Mononuclear cell (primary cell): ENCODE data around the gene SLITRK3. TPM values are rescaled to one million over a fixed set of nuclear protein-coding genes. Genes with fewer than 3 reads are reported as not detected.

Experiments used
- H3K27me3 ChIP-seq: 2 replicates; pipeline ENCODE4 v1.6.0; 2011; ENCODE audit warnings: low read length, control low read depth; ENCODE audit not compliant: insufficient read depth
- H3K4me1 ChIP-seq: 2 replicates; pipeline ENCODE4 v1.5.1; 2011; ENCODE audit warnings: mild to moderate bottlenecking, low read length, control low read depth; ENCODE audit not compliant: insufficient read depth
- H3K4me3 ChIP-seq: 2 replicates; pipeline ENCODE4 v1.5.1; 2011; ENCODE audit warnings: mild to moderate bottlenecking, low read length, moderate library complexity
- H3K9me3 ChIP-seq: 2 replicates; pipeline ENCODE4 v1.5.1; 2011; ENCODE audit warnings: low read depth, mild to moderate bottlenecking, control low read depth, low read length
- total RNA-seq: library from RNA; depleted of rRNA; stranded (reverse); fragments of >200 nt; gene quantifications from one replicate; pipeline ENCODE4 v1.2.3, GENCODE V29; 2012

The SLITRK3 gene
- total RNA-seq = not detected

- Histone ChIP-seq H3K27me3 (peaks cover 68% of the 10 kb centered on the region), H3K4me1 (no peaks in the 10 kb centered on the region), H3K4me3 (no peak within 1 kb of the TSS), H3K9me3 (no peaks in the 10 kb centered on the region)
These were observed at the start of gene SLITRK3 for GRCh38 chr3:165195640-165196576. SLITRK3 (minus strand) TSS chr3:165196384; CDS start chr3:165190830, 5,554 bp downstream.

DNA sequence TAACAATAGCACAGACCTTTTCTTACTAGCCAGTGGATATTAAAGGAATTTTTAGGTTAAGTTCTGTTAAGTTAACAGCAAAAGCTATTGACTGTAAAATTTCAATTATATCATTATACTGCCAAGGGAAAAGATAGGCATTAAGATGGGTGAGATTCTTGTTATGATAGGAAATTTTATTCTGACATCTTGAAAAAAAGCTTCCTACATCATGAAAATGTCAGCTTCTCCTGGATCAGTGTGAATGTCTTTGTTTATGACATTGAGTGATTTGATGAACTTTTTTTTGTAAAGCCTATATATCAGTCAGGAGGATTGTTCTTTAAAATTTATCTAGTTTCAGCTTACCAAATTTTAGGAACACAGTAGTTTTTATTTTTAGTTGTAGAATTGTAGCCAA lies 47.4 kb upstream of the SLITRK3 start:
- H3K4me3 ChIP-seq = no peak overlapping the region
- no peaks in the 10 kb centered on the region for H3K9me3 ChIP-seq
- H3K27me3 ChIP-seq = no peaks in the 10 kb centered on the region
- H3K4me1 ChIP-seq = no peaks in the 10 kb centered on the region

GRCh38 chr3:165233501-165234195 lies 37.5 kb upstream of the SLITRK3 start:
- no peaks in the 10 kb centered on the region for H3K9me3 ChIP-seq
- H3K4me3 ChIP-seq = no peak overlapping the region
- H3K4me1 ChIP-seq = no peaks in the 10 kb centered on the region
- no peaks in the 10 kb centered on the region for H3K27me3 ChIP-seq

DNA sequence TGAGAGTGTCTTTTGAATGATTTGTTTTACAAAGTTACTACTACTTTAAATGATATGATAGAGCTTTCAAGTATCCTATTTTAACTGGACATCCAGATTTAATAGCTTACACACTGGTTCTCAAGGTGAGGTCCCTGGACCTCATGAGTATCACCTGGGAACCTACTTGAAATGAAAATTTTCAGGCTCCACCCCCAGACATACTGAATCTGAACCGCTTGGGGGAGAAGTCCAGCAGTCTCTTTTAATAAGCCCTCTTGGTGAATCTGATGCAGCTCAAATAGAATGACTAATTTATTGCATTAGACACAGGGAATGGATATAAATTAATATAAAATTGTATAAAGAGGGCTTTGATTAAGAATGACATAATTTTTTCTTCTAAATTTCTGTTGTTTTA lies 29.4 kb upstream of the SLITRK3 start:
- H3K4me3 ChIP-seq = no peak overlapping the region
- H3K4me1 ChIP-seq = no peaks in the 10 kb centered on the region

GRCh38 chr3:165217739-165218138 lies 21.6 kb upstream of the SLITRK3 start:
- Histone ChIP-seq H3K4me1 (no peaks in the 10 kb centered on the region), H3K9me3 (no peaks in the 10 kb centered on the region), H3K4me3 (no peak overlapping the region)

More for the DNA sequence above, 29.4 kb upstream of the SLITRK3 start:
- H3K9me3 ChIP-seq = no peaks in the 10 kb centered on the region
- H3K27me3 ChIP-seq = no peaks in the 10 kb centered on the region

GRCh38 chr3:165212580-165212979 lies 16.4 kb upstream of the SLITRK3 start:
- H3K9me3 ChIP-seq = no peaks in the 10 kb centered on the region
- no peak overlapping the region for H3K4me3 ChIP-seq
- H3K4me1 ChIP-seq = no peaks in the 10 kb centered on the region
- H3K27me3 ChIP-seq = no peaks in the 10 kb centered on the region

More at GRCh38 chr3:165217739-165218138, 21.6 kb upstream of the SLITRK3 start:
- H3K27me3 ChIP-seq = no peaks in the 10 kb centered on the region

DNA sequence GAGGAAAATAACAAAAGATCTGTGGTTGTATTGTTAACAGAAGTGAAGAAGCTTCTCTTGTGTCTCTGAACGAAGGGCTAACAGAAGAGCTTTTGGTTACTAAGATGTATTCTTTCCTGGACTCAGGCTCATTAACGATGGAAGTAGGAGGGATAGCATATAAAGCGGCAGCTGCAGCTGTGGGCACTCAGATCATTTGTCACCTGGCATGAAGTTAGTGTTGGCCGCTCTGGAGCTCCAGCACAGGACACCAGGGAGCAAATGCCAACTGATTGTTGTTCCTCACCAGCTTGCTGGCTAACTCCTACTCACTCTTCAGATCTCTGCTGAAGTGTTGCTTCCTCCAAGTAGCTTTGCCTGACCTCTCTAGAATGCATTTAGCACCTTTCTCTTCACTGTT lies 15.5 kb upstream of the SLITRK3 start:
- no peak overlapping the region for H3K4me3 ChIP-seq
- H3K9me3 ChIP-seq = no peaks in the 10 kb centered on the region
- H3K27me3 ChIP-seq = no peaks in the 10 kb centered on the region
- H3K4me1 ChIP-seq = no peaks in the 10 kb centered on the region

GRCh38 chr3:165210727-165211126 lies 14.5 kb upstream of the SLITRK3 start:
- H3K27me3 ChIP-seq = no peaks in the 10 kb centered on the region
- no peaks in the 10 kb centered on the region for H3K9me3 ChIP-seq
- no peak overlapping the region for H3K4me3 ChIP-seq
- H3K4me1 ChIP-seq = no peaks in the 10 kb centered on the region

GRCh38 chr3:165210132-165210531 lies 13.9 kb upstream of the SLITRK3 start:
- no peaks in the 10 kb centered on the region for H3K27me3 ChIP-seq
- no peak overlapping the region for H3K4me3 ChIP-seq
- no peaks in the 10 kb centered on the region for H3K9me3 ChIP-seq
- no peaks in the 10 kb centered on the region for H3K4me1 ChIP-seq

DNA sequence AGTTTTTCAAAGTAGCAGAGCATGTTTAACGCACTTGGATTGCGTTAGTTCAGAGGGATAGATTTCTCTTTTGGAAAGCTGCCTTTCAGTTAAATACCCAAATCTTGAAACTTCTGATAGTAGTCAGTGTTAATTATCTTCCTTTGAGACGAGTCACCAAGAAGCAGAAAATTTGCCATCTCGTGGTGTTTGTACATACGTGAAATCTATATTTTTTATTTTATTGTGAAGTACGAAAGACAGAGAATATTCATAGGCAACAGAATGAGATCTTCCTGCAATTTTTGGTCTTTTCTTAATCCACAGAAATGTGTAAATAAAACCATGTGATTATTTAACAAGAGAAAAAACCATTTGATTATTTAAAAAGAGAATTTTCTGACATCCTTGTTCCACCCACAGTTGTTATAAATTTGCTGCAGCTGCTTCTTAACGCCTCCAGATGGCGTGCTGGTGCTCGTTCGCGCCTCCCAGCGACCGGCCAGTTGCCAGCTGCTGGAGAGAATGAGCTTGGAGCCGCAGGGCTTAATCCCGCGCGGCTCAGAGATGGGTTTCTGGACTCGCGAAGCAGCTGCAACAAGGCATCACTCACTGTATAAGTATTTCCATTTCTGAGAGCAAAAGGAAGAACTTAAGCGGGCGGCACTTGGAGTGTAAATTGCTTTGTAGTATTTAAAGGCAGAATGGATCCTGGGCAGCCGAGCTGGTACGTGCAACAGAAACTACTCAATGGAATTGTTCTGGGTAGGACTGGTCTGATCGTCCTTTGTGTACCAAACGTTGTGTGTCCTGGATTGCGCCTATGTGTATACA lies 10.5 kb upstream of the SLITRK3 start:
- H3K9me3 ChIP-seq = no peaks in the 10 kb centered on the region
- no peaks in the 10 kb centered on the region for H3K27me3 ChIP-seq
- no peaks in the 10 kb centered on the region for H3K4me1 ChIP-seq
- H3K4me3 ChIP-seq = no peak overlapping the region

GRCh38 chr3:165204445-165204844 lies 8.3 kb upstream of the SLITRK3 start:
- Histone ChIP-seq H3K4me3 (no peak overlapping the region), H3K27me3 (peaks cover 6% of the 10 kb centered on the region), H3K9me3 (no peaks in the 10 kb centered on the region), H3K4me1 (no peaks in the 10 kb centered on the region)

DNA sequence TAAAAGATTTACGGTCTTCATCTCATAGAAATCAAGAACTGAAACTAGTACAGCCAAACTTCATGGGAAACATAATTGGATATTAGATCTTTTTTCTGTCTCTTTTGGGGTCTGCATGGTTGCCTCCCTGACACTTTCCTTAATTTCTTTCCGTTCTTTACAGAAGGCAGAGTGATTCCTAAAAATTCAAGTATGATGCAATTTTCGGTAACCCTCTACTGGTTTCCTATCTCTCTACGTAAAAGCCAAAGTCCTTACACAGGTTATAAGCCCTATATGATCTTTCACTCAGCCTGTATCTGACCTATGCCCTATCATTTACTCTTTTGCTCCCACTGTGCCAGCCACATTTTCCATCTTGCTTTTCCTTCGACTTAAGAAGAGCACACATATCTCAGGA lies 6.8 kb upstream of the SLITRK3 start:
- Histone ChIP-seq H3K4me1 (no peaks in the 10 kb centered on the region), H3K9me3 (no peaks in the 10 kb centered on the region), H3K27me3 (peaks cover 13% of the 10 kb centered on the region), H3K4me3 (no peak overlapping the region)

GRCh38 chr3:165201964-165202363 lies 5.8 kb upstream of the SLITRK3 start:
- Histone ChIP-seq H3K4me3 (no peak overlapping the region), H3K27me3 (peaks cover 23% of the 10 kb centered on the region), H3K4me1 (no peaks in the 10 kb centered on the region), H3K9me3 (no peaks in the 10 kb centered on the region)

GRCh38 chr3:165197481-165197800 lies 1.3 kb upstream of the SLITRK3 start:
- H3K27me3 ChIP-seq = peaks cover 64% of the 10 kb centered on the region
- H3K9me3 ChIP-seq = no peaks in the 10 kb centered on the region
- H3K4me1 ChIP-seq = no peaks in the 10 kb centered on the region
- no peak overlapping the region for H3K4me3 ChIP-seq
